GF-D8 (cell line): ENCODE measurements around the gene SCART1.
"Not testable (repeated sequence)": the region's sequence is repeated elsewhere in the genome, so short reads cannot be mapped to it uniquely, and the experiment has no call there.

ENCODE experiments used
- DNase-seq: peaks from one replicate; lab custom pipeline; 2025; lab: John Stamatoyannopoulos, UW

SCART1 gene

GRCh38 chr10:133456041-133456951 is 2.6 kb downstream of the SCART1 start:
- DNase-seq: no peak

GRCh38 chr10:133457100-133457841 is 3.5 kb downstream of the SCART1 start:
- DNase-seq: no peak

GRCh38 chr10:133458021-133458709 is 4.4 kb downstream of the SCART1 start:
- DNase-seq: no peak

GRCh38 chr10:133458710-133459453 is 5.1 kb downstream of the SCART1 start:
- no peak for DNase-seq

DNA sequence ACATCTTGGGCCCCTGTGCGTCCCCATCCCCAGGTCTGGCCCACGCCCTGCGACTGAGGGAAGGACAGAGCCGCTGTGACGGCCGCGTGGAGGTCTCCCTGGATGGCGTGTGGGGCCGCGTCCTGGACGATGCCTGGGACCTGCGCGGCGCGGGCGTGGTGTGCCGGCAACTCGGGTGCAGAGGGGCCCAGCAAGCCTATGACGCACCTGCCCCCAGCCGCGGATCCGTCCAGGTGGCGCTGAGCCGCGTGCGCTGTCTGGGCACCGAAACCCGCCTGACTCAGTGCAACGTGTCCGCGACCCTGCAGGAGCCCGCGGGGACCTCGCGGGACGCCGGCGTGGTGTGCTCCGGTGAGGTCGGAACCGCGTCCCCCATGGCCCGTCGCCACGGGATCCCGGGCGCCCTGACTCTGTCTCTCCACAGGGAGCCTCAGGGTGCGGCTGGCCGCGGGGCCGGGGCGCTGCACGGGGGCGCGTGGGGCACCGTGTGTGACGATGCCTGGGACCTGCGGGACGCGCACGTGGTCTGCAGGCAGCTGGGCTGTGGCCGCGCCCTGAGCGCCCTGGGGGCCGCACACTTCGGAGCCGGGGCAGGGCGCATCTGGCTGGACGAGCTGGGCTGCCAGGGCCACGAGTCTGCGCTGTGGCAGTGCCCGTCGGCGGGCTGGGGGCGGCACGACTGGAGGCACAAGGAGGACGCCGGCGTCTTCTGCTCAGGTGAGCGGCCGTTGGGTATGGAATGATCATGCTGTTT is 5.9 kb downstream of the SCART1 start:
- no peak for DNase-seq

DNA sequence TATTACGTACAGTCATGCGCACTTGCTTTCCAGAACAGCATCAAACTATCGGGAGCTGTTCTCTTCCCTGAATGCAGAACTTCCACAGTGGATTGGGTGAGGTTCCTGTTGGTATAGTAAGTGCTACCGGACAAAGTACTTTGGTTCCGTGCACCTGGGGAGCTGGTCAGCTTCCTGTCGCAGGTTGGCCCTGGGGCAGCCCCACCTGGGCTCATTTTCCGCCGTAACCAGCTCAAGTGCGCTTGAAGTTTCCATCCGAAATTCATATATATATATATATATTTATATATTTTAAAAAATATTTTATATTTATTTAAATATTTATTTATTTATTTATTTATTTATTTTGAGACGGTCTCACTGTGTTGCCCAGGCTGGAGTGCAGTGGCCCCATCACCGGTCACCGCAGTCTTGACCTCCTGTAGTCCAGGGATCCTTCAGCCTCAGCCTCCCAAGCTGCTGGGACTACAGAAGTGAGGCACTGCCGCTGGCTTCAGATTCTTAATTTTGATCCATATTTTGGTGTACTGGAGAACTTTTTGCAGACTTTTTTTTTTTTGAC is 6.5 kb downstream of the SCART1 start:
- DNase-seq: no peak

GRCh38 chr10:133461027-133461426 is 7.3 kb downstream of the SCART1 start:
- no peak for DNase-seq

GRCh38 chr10:133461841-133462240 is 8.1 kb downstream of the SCART1 start:
- DNase-seq: no peak

- no peak for DNase-seq
Measured at GRCh38 chr10:133462512-133463305, 9.0 kb downstream of the SCART1 start.

DNA sequence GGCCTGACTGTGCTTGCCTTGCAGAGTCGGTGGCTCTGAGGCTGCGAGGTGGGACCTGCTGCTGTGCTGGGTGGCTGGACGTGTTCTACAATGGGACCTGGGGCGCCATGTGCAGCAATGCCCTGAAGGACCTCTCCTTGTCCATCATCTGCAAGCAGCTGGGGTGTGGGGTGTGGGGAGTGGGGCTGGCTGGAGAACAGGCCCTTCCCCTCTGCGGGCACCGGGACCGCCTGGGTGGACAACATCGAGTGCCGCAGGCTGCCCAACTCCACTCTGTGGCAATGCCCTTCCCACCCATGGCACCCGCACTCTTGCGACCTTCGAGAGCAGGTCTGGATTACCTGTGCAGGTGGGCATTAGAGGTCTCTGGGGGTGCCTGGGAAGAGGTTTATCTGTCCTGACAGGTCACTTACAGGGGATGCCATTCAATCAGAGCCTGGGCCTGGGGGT is 10.9 kb downstream of the SCART1 start:
- no peak for DNase-seq

GRCh38 chr10:133465191-133465949 is 11.6 kb downstream of the SCART1 start:
- no peak for DNase-seq

- DNase-seq: no peak
Measured at GRCh38 chr10:133465950-133466474, 12.3 kb downstream of the SCART1 start.

DNA sequence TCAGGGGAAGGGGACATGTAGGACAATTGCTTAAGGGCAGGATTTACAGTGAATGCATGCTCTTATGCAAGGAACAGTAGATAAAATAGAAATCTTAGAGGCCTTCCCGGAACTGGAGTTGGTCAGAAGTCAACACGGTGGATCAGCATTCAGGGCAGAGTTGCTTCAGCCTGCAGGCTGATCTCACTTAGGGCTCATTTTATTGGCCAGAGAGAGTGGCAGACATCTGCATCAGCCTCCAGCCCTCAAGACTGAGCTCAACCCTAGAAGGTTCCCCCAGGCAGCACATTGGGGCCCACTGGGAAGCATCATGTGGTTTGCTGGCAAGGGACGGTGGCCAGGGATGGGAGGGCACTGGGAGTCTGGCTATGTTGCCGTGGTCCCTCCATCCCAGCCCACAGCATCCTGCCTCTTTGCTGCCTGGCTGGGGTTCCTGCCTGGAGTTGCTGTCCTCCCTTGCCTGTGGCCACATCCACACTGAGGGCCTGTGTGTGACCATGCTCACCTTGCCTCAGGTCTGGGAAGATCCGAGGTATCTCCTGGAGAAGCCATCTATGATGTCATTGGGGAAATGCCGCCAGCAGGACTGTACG is 13.0 kb downstream of the SCART1 start:
- no peak for DNase-seq

- DNase-seq: no peak
Measured at GRCh38 chr10:133467286-133467911, 13.7 kb downstream of the SCART1 start.

DNA sequence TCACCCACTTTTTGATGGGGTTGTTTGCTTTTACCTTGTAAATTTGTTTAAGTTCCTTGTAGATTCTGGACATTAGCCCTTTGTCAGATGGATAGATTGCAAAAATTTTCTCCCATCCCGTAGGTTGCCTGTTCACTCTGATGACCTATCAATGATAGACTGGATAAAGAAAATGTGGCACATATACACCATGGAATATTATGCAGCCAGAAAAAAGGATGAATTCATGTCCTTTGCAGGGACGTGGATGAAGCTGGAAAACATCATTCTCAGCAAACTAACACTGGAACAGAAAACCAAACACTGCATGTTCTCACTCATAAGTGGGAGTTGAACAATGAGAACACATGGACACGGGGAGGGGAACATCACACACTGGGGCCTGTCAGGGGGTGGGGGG is 15.5 kb downstream of the SCART1 start:
- DNase-seq: not testable (repeated sequence)

- DNase-seq: no peak
Measured at GRCh38 chr10:133471300-133472109, 17.8 kb downstream of the SCART1 start.

- no peak for DNase-seq
Measured at GRCh38 chr10:133473270-133473669, 19.5 kb downstream of the SCART1 start.
